ENCODE data around the gene GHRH.

GRCh38 chr20:37282556-37282955, 20.9 kb upstream of the GHRH start:
- TF ChIP-seq NR2C2 (CRISPR knock-in tag; IDR thresholded peaks at IDR 0.05) (no peak), ZNF671 (CRISPR knock-in tag; IDR thresholded peaks at IDR 0.05) (no peak), CTCF (IDR thresholded peaks at IDR 0.05) (no peak), USF1 (CRISPR knock-in tag; IDR thresholded peaks at IDR 0.05) (no peak), CBFB (CRISPR knock-in tag; IDR thresholded peaks at IDR 0.05; ENCODE audit: low read depth) (no peak), GTF2I (CRISPR knock-in tag; conservative IDR thresholded peaks at IDR 0.05) (no peak), ATF2 (CRISPR knock-in tag; IDR thresholded peaks at IDR 0.05; ENCODE audit: borderline replicate concordance, low read depth) (no peak), JUN (CRISPR knock-in tag; IDR thresholded peaks at IDR 0.05) (no peak), EMX1 (CRISPR knock-in tag; IDR thresholded peaks at IDR 0.05) (no peak), MAX (CRISPR knock-in tag; IDR thresholded peaks at IDR 0.05) (no peak), FOXP4 (CRISPR knock-in tag; IDR thresholded peaks at IDR 0.05) (no peak), FOXK1 (CRISPR knock-in tag; IDR thresholded peaks at IDR 0.05) (no peak), MLX (CRISPR knock-in tag; IDR thresholded peaks at IDR 0.05) (no peak)
